CD14-positive monocyte (primary cell): ENCODE measurements around the gene CCNL2. TPM values are rescaled to one million over a fixed set of nuclear protein-coding genes. Genes with fewer than 3 reads are reported as not detected.

ENCODE experiments used
- DNase-seq, 3 donors: peaks; one replicate each; pipeline ENCODE4 v3.0.0-alpha.2; 2011 to 2022
- H2AFZ ChIP-seq: 2 replicates; pipeline ENCODE4 v1.6.0; 2012; ENCODE audit warnings: mild to moderate bottlenecking, low read depth, low read length, inconsistent platforms; ENCODE audit not compliant: insufficient read depth, poor library complexity, severe bottlenecking
- H3K27ac ChIP-seq, 2 donors: 1 replicate in 1 of 2; 2 replicates in 1 of 2; pipeline ENCODE4 v1.5.1; 2012 to 2013; ENCODE audit warnings: low read length in 2 of 2, control low read depth in 1 of 2, inconsistent platforms in 1 of 2, low read depth in 1 of 2, mild to moderate bottlenecking in 1 of 2
- H3K27me3 ChIP-seq, 2 donors: one replicate each; pipeline versions ENCODE4 v1.6.0 to v1.6.1; 2011 to 2013; ENCODE audit warnings: low read length in 2 of 2; ENCODE audit not compliant: control insufficient read depth in 2 of 2, insufficient read depth in 2 of 2
- H3K36me3 ChIP-seq, 2 donors: replicated peaks in 1 of 2; 1 replicate in 1 of 2; 2 replicates in 1 of 2; pipeline versions ENCODE4 v1.5.1 to v1.6.1; 2012 to 2013; ENCODE audit warnings: low read length in 2 of 2, control low read depth in 1 of 2, inconsistent platforms in 1 of 2, mild to moderate bottlenecking in 1 of 2; ENCODE audit not compliant: insufficient read depth in 2 of 2, control insufficient read depth in 1 of 2
- H3K4me1 ChIP-seq, 2 donors: 1 replicate in 1 of 2; 2 replicates in 1 of 2; pipeline versions ENCODE4 v1.5.1 to v1.6.1; 2012 to 2013; ENCODE audit warnings: low read length in 2 of 2, control low read depth in 1 of 2, inconsistent platforms in 1 of 2, mild to moderate bottlenecking in 1 of 2, moderate library complexity in 1 of 2; ENCODE audit not compliant: insufficient read depth in 2 of 2, control insufficient read depth in 1 of 2
- H3K4me2 ChIP-seq: replicated peaks from 2 replicates; pipeline ENCODE3; 2012; ENCODE audit warnings: low read length, moderate library complexity, mild to moderate bottlenecking; ENCODE audit not compliant: poor library complexity, severe bottlenecking; ENCODE audit errors: extremely low read depth
- H3K4me3 ChIP-seq, 3 experiments: fragments of 200-600 bp in 1 of 3; sonication (generic) in 1 of 3; replicated peaks in 1 of 3; 1 replicate in 2 of 3; 2 replicates in 1 of 3; pipeline ENCODE4 v1.5.1; 2011 to 2013; ENCODE audit warnings: low read length in 3 of 3, mild to moderate bottlenecking in 3 of 3, control low read depth in 2 of 3, low read depth in 2 of 3, inconsistent platforms in 1 of 3, moderate library complexity in 1 of 3
- H3K79me2 ChIP-seq: 2 replicates; pipeline ENCODE4 v1.6.0; 2012; ENCODE audit warnings: mild to moderate bottlenecking, control low read depth, inconsistent platforms, low read length, moderate library complexity; ENCODE audit not compliant: insufficient read depth
- H3K9ac ChIP-seq: 2 replicates; pipeline ENCODE4 v1.6.0; 2017; ENCODE audit warnings: low read length, mild to moderate bottlenecking; ENCODE audit not compliant: insufficient read depth, poor library complexity, severe bottlenecking
- H3K9me3 ChIP-seq, 2 donors: replicated peaks in 1 of 2; 1 replicate in 1 of 2; 2 replicates in 1 of 2; pipeline versions ENCODE4 v1.5.1 to v1.6.1; 2012 to 2013; ENCODE audit warnings: low read length in 2 of 2, control low read depth in 1 of 2; ENCODE audit not compliant: control insufficient read depth in 1 of 2, insufficient read depth in 1 of 2
- H4K20me1 ChIP-seq: 2 replicates; pipeline ENCODE4 v1.6.0; 2012; ENCODE audit warnings: mild to moderate bottlenecking, low read length, control low read depth, moderate library complexity; ENCODE audit not compliant: insufficient read depth
- H3K27ac Mint-ChIP-seq, 7 donors: one replicate each; pipeline ENCODE4 v1.8.0; 2020; ENCODE audit warnings: mild to moderate bottlenecking in 7 of 7, mixed read lengths in 7 of 7, moderate library complexity in 6 of 7, inconsistent platforms in 2 of 7
- H3K27me3 Mint-ChIP-seq, 3 donors: one replicate each; pipeline ENCODE4 v1.8.0; 2021 to 2022; ENCODE audit warnings: low read depth in 3 of 3, mild to moderate bottlenecking in 3 of 3, mixed read lengths in 3 of 3, moderate library complexity in 3 of 3, inconsistent platforms in 1 of 3
- H3K36me3 Mint-ChIP-seq, 2 donors: one replicate each; pipeline ENCODE4 v1.8.0; 2020; ENCODE audit warnings: mixed read lengths in 2 of 2, inconsistent platforms in 1 of 2, mild to moderate bottlenecking in 1 of 2
- H3K4me1 Mint-ChIP-seq: one replicate; pipeline ENCODE4 v1.8.0; 2020; ENCODE audit warnings: mild to moderate bottlenecking, mixed read lengths
- H3K4me3 Mint-ChIP-seq, 2 donors: one replicate each; pipeline ENCODE4 v1.8.0; 2020; ENCODE audit warnings: mild to moderate bottlenecking in 2 of 2, mixed read lengths in 2 of 2, moderate library complexity in 1 of 2
- H3K9me3 Mint-ChIP-seq, 7 donors: one replicate each; pipeline ENCODE4 v1.8.0; 2020 to 2022; ENCODE audit warnings: mixed read lengths in 7 of 7, mild to moderate bottlenecking in 6 of 7, moderate library complexity in 6 of 7, inconsistent platforms in 2 of 7
- WGBS: methylation state at CpG from one replicate; pipeline ENCODE4 v1.1.5; 2013; ENCODE audit warnings: missing lambda C conversion rate; ENCODE audit not compliant: insufficient coverage; 5-methylcytosine and 5-hydroxymethylcytosine counted together
- intact Hi-C, 2 donors: fragments of 100-400 bp; cut with micrococcal nuclease; formaldehyde crosslinking; loops; one replicate each; pipeline versions ENCODE4 v1.15.0 to v1.15.1; 2023
- polyA plus RNA-seq, 3 donors: library from polyadenylated mRNA; depleted of rRNA in 1 of 3; unstranded in 2 of 3; stranded (reverse) in 1 of 3; fragments of 300-500 nt in 2 of 3; fragments of >200 nt in 1 of 3; fragmentation: Illumina TruSeq in 2 of 3; gene quantifications; 1 replicate in 2 of 3; 2 replicates in 1 of 3; pipeline ENCODE4 v1.2.3, GENCODE V29; 2012 to 2021
- TF ChIP-seq, protein P1 (sequence below): fragments of 200-600 bp; IDR thresholded peaks from one replicate; pipeline ENCODE4 v1.8.0; 2022; ENCODE audit warnings: antibody characterized with exemption, mild to moderate bottlenecking

Gene CCNL2
- polyA plus RNA-seq, 3 donors: 8.6 to 178 (median 10.4) TPM

- peak overlapping the region; percentile 97 for H3K9ac ChIP-seq
- Mint-ChIP-seq H3K9me3 (no peaks in the 10 kb centered on the region), H3K36me3 (peaks cover 51 to 73% of the 10 kb centered on the region in 2 donors), H3K4me1 (peaks cover 32% of the 10 kb centered on the region), H3K4me3 (peak overlapping the region; percentile 89 to 90), H3K27ac (peak overlapping the region; percentile 83 to 92 (median 87)), H3K27me3 (no peaks in the 10 kb centered on the region)
- H3K9me3 ChIP-seq: no peaks in the 10 kb centered on the region
- peaks cover 77% of the 10 kb centered on the region for H3K79me2 ChIP-seq
- no peaks in the 10 kb centered on the region for H3K27me3 ChIP-seq
- peak overlapping the region; percentile 72 to 87 (median 83) for H3K4me3 ChIP-seq
- peak overlapping the region; percentile 93 for H2AFZ ChIP-seq
- under 1% methylated on average over 46 of the region's 54 CpGs for WGBS
- H3K36me3 ChIP-seq: peaks cover 54 to 67% of the 10 kb centered on the region in 2 donors
- intact Hi-C loops: loop anchor here in 1 of 2 donors (1.0 kb wide), 1 partner anchor 8 kb away; no protein-coding TSS in a partner anchor
- H3K27ac ChIP-seq: peak overlapping the region; percentile 32 to 82
- peak in 1 of 3 donors; percentile 19 for DNase-seq
- H3K4me2 ChIP-seq: peak overlapping the region; percentile 88
- peaks cover 24 to 31% of the 10 kb centered on the region in 2 donors for H3K4me1 ChIP-seq
- TF ChIP-seq, protein P1, sequence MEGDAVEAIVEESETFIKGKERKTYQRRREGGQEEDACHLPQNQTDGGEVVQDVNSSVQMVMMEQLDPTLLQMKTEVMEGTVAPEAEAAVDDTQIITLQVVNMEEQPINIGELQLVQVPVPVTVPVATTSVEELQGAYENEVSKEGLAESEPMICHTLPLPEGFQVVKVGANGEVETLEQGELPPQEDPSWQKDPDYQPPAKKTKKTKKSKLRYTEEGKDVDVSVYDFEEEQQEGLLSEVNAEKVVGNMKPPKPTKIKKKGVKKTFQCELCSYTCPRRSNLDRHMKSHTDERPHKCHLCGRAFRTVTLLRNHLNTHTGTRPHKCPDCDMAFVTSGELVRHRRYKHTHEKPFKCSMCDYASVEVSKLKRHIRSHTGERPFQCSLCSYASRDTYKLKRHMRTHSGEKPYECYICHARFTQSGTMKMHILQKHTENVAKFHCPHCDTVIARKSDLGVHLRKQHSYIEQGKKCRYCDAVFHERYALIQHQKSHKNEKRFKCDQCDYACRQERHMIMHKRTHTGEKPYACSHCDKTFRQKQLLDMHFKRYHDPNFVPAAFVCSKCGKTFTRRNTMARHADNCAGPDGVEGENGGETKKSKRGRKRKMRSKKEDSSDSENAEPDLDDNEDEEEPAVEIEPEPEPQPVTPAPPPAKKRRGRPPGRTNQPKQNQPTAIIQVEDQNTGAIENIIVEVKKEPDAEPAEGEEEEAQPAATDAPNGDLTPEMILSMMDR: no peak
- peaks cover 43% of the 10 kb centered on the region for H4K20me1 ChIP-seq
Observed at GRCh38 chr1:1398677-1399186, 403 bp downstream of the CCNL2 start.

DNA sequence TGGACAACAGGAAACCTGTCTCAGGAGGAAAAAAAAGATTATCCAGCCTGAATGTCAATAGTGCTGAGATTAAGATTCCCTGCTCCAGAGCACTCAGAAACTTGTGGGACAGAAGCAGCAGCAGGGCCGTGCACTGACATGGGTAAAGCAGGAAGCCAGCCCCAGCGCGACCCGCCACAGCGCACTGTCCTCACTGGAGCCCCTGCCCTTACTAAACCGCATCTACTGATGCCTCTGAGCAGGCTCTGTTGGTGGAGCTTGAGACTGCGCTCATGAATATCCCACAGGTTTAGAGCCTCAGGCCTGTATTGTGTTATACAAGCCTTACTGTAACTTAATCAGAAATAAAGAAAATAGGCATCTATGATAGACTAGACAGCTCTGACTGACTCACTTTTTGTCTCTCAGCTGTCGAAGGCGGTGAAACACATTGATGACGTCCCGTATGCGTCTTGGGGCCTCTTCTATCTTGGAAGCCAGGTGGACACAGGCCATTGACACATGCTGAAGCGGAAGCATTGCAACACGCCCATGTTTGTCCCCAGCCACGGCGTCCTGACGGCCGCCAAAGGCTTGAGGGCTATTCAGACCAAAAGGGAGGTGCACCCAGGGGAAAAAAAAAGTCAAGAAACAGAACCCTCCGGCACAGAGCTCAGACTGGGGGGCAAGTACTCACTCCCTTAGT lies 1.2 kb downstream of the CCNL2 start:
- Mint-ChIP-seq H3K4me3 (peak overlapping the region; percentile 89 to 90), H3K27ac (peak overlapping the region; percentile 83 to 92 (median 87)), H3K36me3 (peaks cover 51 to 73% of the 10 kb centered on the region in 2 donors), H3K27me3 (no peaks in the 10 kb centered on the region), H3K4me1 (peaks cover 32% of the 10 kb centered on the region), H3K9me3 (no peaks in the 10 kb centered on the region)
- Histone ChIP-seq H3K79me2 (peaks cover 83% of the 10 kb centered on the region), H3K9me3 (no peaks in the 10 kb centered on the region), H3K4me2 (peak overlapping the region; percentile 88), H2AFZ (peak overlapping the region; percentile 93), H3K4me3 (peak overlapping the region; percentile 72 to 87 (median 83)), H3K36me3 (peaks cover 57 to 67% of the 10 kb centered on the region in 2 donors), H3K4me1 (peaks cover 24 to 31% of the 10 kb centered on the region in 2 donors), H3K9ac (peak overlapping the region; percentile 97), H4K20me1 (peaks cover 51% of the 10 kb centered on the region), H3K27me3 (no peaks in the 10 kb centered on the region), H3K27ac (peak overlapping the region in 1 of 2 donors; percentile 82)
- 64% methylated on average over 16 of the region's 19 CpGs for WGBS
- TF ChIP-seq, protein P1: no peak
- intact Hi-C loops: loop anchor here in 1 of 2 donors (1.0 kb wide), 1 partner anchor 8 kb away; no protein-coding TSS in a partner anchor
- DNase-seq: peak in 2 of 3 donors; percentile 21 to 41
